ENCODE results near the gene NSL1.

DNA sequence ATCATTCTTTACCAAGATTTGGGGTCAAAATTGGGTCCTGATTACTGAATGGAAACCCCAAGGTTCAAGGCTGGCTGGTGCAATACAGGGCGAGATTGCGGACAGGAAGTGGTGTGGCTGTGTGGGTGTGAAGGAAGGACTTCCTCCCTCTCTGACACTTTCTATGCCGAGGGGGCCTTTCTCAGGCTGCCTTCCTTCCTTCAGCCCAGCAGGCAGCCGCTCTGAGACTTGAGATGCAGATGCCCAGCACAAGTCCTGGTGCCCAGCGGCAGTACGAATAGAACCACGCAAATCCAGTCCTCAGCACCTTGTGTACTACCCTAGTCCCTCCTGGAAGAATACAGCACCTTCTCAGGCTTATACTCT, 108.2 kb downstream of the NSL1 start:
- TF ChIP-seq POLR2A (IDR thresholded peaks at IDR 0.05) (no peak), CTCF (IDR thresholded peaks at IDR 0.05) (no peak)
